GM12878 (cell line): ENCODE measurements around the gene EPB41. TPM values are rescaled to one million over a fixed set of nuclear protein-coding genes. Genes with fewer than 3 reads are reported as not detected.

Experiments used
- ASH2L ChIP-seq: fragments of 300-600, 200-600 bp; sonication (generic); IDR thresholded peaks from 2 replicates; pipeline ENCODE4 v1.6.1; 2017; ENCODE audit warnings: low read depth, mild to moderate bottlenecking, borderline replicate concordance
- ATF7 ChIP-seq: fragments of 450-650 bp; IDR thresholded peaks from 2 replicates; pipeline ENCODE4 v1.6.1; 2016; ENCODE audit warnings: low read depth, mild to moderate bottlenecking
- BACH1 ChIP-seq: fragments of 450-650 bp; IDR thresholded peaks from 2 replicates; pipeline ENCODE4 v1.6.1; 2017; ENCODE audit warnings: mild to moderate bottlenecking, borderline replicate concordance
- CBX3 ChIP-seq: fragments of 200-600 bp; sonication (generic); IDR thresholded peaks from 2 replicates; pipeline ENCODE4 v1.6.1; 2016; ENCODE audit warnings: low read depth, borderline replicate concordance
- CBX5 ChIP-seq: sonication (generic); IDR thresholded peaks from 2 replicates; pipeline ENCODE4 v1.6.1; 2016; ENCODE audit warnings: low read depth, moderate library complexity, mild to moderate bottlenecking, inconsistent platforms
- E2F4 ChIP-seq: IDR thresholded peaks from 2 replicates; pipeline ENCODE4 v1.6.1; 2012; ENCODE audit warnings: low read depth, low read length, improper control_type of control experiment
- GATAD2B ChIP-seq: fragments of 450-650 bp; conservative IDR thresholded peaks from 2 replicates; pipeline ENCODE4 v1.6.1; 2017; ENCODE audit warnings: low read depth, mild to moderate bottlenecking, moderate library complexity
- HDGF ChIP-seq: fragments of 450-650 bp; IDR thresholded peaks from 2 replicates; pipeline ENCODE4 v1.6.1; 2016; ENCODE audit warnings: antibody characterized with exemption
- IRF3 ChIP-seq: fragments of 450-650 bp; IDR thresholded peaks from 2 replicates; pipeline ENCODE4 v1.6.1; 2014; ENCODE audit warnings: mild to moderate bottlenecking
- MEF2A ChIP-seq: IDR thresholded peaks from 2 replicates; pipeline ENCODE4 v1.6.1; 2011; ENCODE audit warnings: low read depth, mild to moderate bottlenecking, low read length, moderate library complexity; ENCODE audit not compliant: insufficient read depth
- MTA2 ChIP-seq: fragments of 450-650 bp; IDR thresholded peaks from 2 replicates; pipeline ENCODE4 v1.6.1; 2016; ENCODE audit warnings: low read depth, mild to moderate bottlenecking, moderate library complexity
- NFXL1 ChIP-seq: fragments of 450-650 bp; IDR thresholded peaks from 2 replicates; pipeline ENCODE4 v1.6.1; 2017; ENCODE audit warnings: antibody characterized with exemption, mild to moderate bottlenecking, borderline replicate concordance
- RBBP5 ChIP-seq: fragments of 200-600 bp; sonication (generic); conservative IDR thresholded peaks from 2 replicates; pipeline ENCODE4 v1.6.1; 2016
- RFX5 ChIP-seq: IDR thresholded peaks from 2 replicates; pipeline ENCODE4 v1.6.1; 2011; ENCODE audit warnings: low read depth, low read length, improper control_type of control experiment
- RUNX3 ChIP-seq: IDR thresholded peaks from 2 replicates; pipeline ENCODE4 v1.6.1; 2012; ENCODE audit warnings: low read length, inconsistent platforms
- TAF1 ChIP-seq: IDR thresholded peaks from 2 replicates; pipeline ENCODE4 v1.6.1; 2011; ENCODE audit warnings: mild to moderate bottlenecking, low read depth, low read length, borderline replicate concordance
- YBX1 ChIP-seq: fragments of 450-650 bp; IDR thresholded peaks from 2 replicates; pipeline ENCODE4 v1.6.1; 2016; ENCODE audit warnings: antibody characterized with exemption
- ZNF207 ChIP-seq: fragments of 450-650 bp; IDR thresholded peaks from 2 replicates; pipeline ENCODE4 v1.6.1; 2014; ENCODE audit warnings: antibody characterized with exemption, mild to moderate bottlenecking, borderline replicate concordance
- ZNF384 ChIP-seq: IDR thresholded peaks from 2 replicates; pipeline ENCODE4 v1.6.1; 2012; ENCODE audit warnings: low read depth, mild to moderate bottlenecking, low read length, improper control_type of control experiment, borderline replicate concordance
- polyA plus RNA-seq, 11 experiments: library from polyadenylated mRNA; depleted of rRNA in 4 of 11; unstranded in 6 of 11; stranded (reverse) in 5 of 11; fragments of >200 nt; fragmentation: Nextera tagmentation in 4 of 11; fragmentation: Illumina TruSeq in 1 of 11; extraction: Ambion mirVana in 4 of 11; extraction: Trizol in 1 of 11; gene quantifications; 1 replicate in 1 of 11; 2 replicates in 10 of 11; pipeline versions ENCODE4 v1.2.1 to v1.2.3, GENCODE V29; 2011 to 2016; ENCODE audit warnings: inconsistent platforms in 2 of 11, missing spikeins in 2 of 11, low read depth in 1 of 11
- total RNA-seq, 4 experiments: library from RNA; depleted of rRNA in 3 of 4; stranded (reverse); fragments of >200 nt in 3 of 4; fragmentation: Illumina TruSeq in 1 of 4; extraction: Trizol in 1 of 4; gene quantifications; 2 replicates each; pipeline versions ENCODE4 v1.2.1 to v1.2.3, GENCODE V29; 2013 to 2021
- TF ChIP-seq, protein P1 (sequence below): fragments of 450-650 bp; IDR thresholded peaks from 2 replicates; pipeline ENCODE4 v1.6.1; 2017; ENCODE audit warnings: mild to moderate bottlenecking, moderate library complexity
- TF ChIP-seq, protein P2 (sequence below): IDR thresholded peaks from 2 replicates; pipeline ENCODE4 v1.6.1; 2011; ENCODE audit warnings: low read depth, mild to moderate bottlenecking, low read length, moderate library complexity, borderline replicate concordance; ENCODE audit errors: extremely low read depth
- TF ChIP-seq, protein P3 (sequence below): fragments of 450-650 bp; IDR thresholded peaks from 2 replicates; pipeline ENCODE4 v1.6.1; 2016; ENCODE audit warnings: mild to moderate bottlenecking

Gene EPB41
- total and polyA plus RNA-seq, 10 of the 15 experiments (the other 5 are each of a cell fraction or from before 2014, with no cell fraction given), result 1.1 to 77.6 (median 58.8) TPM

GRCh38 chr1:28914228-28915030 lies at the start of gene EPB41 (continued):
- TF ChIP-seq, protein P1, sequence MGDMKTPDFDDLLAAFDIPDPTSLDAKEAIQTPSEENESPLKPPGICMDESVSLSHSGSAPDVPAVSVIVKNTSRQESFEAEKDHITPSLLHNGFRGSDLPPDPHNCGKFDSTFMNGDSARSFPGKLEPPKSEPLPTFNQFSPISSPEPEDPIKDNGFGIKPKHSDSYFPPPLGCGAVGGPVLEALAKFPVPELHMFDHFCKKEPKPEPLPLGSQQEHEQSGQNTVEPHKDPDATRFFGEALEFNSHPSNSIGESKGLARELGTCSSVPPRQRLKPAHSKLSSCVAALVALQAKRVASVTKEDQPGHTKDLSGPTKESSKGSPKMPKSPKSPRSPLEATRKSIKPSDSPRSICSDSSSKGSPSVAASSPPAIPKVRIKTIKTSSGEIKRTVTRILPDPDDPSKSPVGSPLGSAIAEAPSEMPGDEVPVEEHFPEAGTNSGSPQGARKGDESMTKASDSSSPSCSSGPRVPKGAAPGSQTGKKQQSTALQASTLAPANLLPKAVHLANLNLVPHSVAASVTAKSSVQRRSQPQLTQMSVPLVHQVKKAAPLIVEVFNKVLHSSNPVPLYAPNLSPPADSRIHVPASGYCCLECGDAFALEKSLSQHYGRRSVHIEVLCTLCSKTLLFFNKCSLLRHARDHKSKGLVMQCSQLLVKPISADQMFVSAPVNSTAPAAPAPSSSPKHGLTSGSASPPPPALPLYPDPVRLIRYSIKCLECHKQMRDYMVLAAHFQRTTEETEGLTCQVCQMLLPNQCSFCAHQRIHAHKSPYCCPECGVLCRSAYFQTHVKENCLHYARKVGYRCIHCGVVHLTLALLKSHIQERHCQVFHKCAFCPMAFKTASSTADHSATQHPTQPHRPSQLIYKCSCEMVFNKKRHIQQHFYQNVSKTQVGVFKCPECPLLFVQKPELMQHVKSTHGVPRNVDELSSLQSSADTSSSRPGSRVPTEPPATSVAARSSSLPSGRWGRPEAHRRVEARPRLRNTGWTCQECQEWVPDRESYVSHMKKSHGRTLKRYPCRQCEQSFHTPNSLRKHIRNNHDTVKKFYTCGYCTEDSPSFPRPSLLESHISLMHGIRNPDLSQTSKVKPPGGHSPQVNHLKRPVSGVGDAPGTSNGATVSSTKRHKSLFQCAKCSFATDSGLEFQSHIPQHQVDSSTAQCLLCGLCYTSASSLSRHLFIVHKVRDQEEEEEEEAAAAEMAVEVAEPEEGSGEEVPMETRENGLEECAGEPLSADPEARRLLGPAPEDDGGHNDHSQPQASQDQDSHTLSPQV, result no peak
- TF ChIP-seq NFXL1 (0 out of 2 replicates have a peak, but pooled peaks have one; percentile 41), HDGF (peak; percentile 66; the same call in 1 of the 2 replicates), CBX3 (no peak), RFX5 (no peak), GATAD2B (peak; percentile 78), RUNX3 (no peak), BACH1 (peak; percentile 78), MTA2 (no peak), MEF2A (no peak), IRF3 (0 out of 2 replicates have a peak, but pooled peaks have one; percentile 13), YBX1 (no peak), E2F4 (no peak), ZNF384 (no peak), CBX5 (no peak), TAF1 (peak; percentile 17; the same call in 1 of the 2 replicates), RBBP5 (no peak), ATF7 (no peak), ZNF207 (no peak), ASH2L (0 out of 2 replicates have a peak, but pooled peaks have one; percentile 23)
- TF ChIP-seq, protein P2, sequence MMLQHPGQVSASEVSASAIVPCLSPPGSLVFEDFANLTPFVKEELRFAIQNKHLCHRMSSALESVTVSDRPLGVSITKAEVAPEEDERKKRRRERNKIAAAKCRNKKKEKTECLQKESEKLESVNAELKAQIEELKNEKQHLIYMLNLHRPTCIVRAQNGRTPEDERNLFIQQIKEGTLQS, result no peak
- TF ChIP-seq, protein P3, sequence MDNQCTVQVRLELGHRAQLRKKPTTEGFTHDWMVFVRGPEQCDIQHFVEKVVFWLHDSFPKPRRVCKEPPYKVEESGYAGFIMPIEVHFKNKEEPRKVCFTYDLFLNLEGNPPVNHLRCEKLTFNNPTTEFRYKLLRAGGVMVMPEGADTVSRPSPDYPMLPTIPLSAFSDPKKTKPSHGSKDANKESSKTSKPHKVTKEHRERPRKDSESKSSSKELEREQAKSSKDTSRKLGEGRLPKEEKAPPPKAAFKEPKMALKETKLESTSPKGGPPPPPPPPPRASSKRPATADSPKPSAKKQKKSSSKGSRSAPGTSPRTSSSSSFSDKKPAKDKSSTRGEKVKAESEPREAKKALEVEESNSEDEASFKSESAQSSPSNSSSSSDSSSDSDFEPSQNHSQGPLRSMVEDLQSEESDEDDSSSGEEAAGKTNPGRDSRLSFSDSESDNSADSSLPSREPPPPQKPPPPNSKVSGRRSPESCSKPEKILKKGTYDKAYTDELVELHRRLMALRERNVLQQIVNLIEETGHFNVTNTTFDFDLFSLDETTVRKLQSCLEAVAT, result no peak
